GM10847 (cell line): ENCODE measurements around the gene ENKUR.

ENCODE experiments used
- POLR2A ChIP-seq: IDR thresholded peaks from 2 replicates; pipeline ENCODE4 v1.6.1; 2011; ENCODE audit not compliant: insufficient read length; ENCODE audit errors: extremely low read depth

Gene ENKUR, protein sequence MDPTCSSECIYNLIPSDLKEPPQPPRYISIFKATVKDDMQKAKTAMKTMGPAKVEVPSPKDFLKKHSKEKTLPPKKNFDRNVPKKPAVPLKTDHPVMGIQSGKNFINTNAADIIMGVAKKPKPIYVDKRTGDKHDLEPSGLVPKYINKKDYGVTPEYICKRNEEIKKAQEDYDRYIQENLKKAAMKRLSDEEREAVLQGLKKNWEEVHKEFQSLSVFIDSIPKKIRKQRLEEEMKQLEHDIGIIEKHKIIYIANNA

DNA sequence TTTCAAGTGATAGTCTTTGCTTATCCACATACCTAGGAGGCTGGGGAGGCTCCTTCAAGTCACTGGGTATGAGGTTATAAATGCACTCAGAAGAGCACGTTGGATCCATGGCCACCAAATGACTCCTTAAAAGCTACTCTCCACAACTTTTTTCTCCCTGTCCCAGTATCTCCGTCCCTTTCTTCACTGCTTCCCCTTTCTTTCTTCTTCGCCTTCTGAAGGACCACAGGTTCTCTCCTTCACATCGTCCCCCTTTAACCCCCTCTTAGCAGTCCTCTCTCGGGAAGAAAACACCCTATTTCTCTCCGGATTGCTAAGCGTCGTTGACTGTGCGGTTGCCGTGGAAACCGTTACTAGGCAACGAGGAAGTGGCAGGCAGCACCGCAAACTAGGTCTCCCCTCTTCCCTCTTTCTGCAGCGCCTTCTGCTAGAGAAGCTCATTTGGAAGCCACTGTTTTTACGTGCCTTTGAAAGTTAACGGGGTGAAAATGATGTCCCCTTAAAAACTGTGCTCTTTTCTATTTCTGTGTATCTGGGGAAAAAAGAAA is at the start of gene ENKUR:
ENKUR (minus strand) TSS at position 331 of the 548 bp plus-strand sequence; CDS start at position 109, 222 bp downstream.
- TF ChIP-seq POLR2A: no peak

DNA sequence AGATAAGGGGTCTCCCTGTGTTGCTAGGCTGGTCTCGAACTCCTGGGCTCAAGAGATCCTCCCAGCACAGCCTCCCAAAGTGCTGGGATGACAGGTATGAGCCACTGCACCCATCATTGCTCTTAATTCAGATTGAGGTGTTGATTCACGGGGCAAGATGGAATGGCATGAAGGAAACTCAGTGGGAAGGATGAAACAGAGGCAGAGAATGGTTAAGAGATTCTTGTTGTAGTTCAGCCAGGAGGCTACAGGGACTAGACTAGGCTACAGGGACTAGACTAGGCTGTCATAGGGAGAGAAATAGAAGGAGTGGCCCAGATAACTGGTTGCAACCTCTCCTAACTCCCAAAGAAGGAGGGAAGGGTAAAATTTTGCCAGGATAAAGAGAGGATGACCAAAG is 48.4 kb upstream of the ENKUR start:
- no peak for TF ChIP-seq POLR2A

DNA sequence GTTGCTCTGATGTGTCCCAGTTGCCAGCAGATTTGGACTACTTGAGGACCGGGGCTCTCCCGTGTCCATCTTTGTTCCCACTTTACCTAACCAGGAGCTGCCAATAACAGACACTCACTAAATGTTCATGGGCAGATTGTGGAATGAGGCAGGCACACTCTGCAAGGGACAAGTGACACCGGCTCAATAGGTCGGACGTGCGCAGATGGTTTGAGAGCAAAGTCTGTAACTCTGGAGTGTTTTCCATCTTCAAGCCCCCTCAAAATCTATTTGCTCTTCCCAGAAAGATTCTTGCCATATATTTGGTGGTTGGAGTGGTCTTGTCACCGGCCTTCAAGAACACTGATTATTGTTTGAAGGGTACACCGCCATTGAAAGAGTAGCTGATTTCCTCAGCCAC is 47.7 kb upstream of the ENKUR start:
- TF ChIP-seq POLR2A: no peak

DNA sequence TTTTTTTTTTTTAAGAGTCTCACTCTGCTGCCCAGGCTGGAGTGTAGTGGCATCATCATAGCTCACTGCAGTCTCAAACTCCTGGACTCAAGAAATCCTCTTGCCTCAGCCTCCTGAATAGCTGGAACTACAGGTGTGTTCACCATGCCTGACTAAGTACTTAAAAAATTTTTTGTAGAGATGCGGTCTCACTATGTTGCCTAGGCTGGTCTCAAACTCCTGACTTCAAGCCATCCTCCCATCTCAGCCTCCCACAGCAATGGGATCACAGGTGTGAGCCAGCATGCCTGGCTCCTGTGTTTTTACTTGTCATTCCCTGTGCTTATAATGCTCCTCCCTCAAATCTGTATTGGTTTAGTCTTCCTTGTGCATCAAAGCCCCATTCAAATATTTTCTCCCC is 47.2 kb upstream of the ENKUR start:
- TF ChIP-seq POLR2A: no peak

DNA sequence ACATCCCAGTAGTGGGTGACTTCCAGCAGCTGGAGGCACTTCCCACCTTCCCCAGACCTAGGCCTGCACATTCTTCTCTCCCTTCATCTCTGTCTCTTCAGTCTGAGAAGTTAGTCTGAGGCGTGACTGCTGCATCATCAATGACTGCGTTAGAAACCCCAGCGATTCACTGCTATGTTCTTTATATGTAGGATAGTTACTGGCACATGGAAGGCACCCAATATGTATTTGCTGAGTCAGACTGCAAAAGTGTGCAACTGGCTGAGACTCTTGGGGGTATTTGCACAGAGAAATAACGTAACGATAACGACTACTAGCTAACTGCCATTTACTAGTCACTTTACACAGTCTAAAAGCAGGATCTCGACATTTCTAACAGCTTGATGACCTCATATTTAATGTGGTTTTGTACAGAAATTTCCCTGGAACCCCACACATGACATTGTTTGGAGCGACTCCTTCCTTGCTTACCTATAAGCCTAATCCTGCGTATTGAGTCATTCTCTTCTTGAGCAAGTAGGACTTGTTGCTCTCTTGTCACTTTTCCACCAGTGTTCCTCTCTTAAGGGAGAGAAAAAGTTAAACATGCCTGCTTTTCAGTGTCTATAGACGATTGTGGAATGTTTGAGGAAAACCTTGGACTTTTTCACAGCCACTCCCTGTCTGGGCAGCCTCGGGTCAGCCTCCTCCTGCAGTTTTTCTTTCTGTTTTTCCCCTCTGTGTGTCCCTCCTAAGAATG is 45.9 kb upstream of the ENKUR start:
- TF ChIP-seq POLR2A: no peak

DNA sequence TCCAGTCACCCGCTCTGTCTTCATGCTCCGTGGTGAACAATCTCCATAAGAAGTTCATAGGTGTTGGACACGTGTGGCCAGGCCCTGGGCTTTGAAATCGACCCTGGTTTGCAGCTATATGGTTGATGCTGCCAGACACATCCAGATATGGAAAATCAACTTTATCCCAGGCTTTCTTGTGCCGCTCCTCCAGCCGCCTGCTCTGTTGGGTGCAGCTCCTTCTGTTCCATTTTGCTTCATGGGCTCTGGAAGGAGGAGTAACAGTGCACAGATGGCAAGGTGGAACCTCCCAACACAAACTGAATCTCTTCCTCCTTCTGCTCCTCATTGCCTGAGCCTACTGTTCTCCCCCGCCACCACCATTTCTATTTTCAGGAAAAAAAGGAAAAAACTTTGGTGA is 45.2 kb upstream of the ENKUR start:
- no peak for TF ChIP-seq POLR2A

DNA sequence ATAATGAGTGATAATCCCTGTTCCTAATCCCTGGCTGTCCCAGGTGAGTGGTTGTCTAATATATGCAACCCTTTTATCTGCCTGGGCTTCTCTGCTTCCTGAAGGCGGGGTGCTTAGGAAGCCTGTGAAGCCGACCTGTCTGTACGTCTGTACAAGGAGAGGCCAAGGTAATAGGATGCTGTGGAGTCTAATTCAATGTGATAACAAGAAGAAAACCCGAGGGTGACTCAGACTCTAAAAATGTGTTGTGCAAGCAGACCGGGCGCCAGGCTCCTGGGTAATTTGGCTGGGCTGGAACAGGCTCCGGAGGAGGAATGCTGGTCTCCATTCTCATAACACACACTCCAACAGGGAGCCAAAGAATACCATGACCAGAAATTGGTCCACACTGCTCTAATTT is 44.0 kb upstream of the ENKUR start:
- TF ChIP-seq POLR2A: no peak

DNA sequence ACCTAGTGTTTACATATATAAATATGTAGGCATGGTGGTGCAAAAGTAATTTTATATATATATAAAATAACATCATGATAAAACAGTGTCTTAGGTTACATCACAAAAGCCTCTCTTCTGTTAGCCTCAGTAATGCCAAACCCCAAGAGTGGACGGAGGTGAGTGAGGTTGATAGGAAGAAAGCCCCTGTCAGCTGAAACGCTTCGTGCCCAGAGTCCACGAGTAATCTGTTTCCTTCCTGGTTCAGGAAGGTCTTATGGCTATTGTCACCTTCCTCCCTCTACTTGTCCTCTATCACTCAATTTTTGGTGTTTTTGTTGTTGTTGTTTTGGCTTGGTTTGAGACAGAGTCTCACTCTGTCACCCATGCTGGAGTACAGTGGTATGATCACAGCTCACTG is 41.9 kb upstream of the ENKUR start:
- no peak for TF ChIP-seq POLR2A

DNA sequence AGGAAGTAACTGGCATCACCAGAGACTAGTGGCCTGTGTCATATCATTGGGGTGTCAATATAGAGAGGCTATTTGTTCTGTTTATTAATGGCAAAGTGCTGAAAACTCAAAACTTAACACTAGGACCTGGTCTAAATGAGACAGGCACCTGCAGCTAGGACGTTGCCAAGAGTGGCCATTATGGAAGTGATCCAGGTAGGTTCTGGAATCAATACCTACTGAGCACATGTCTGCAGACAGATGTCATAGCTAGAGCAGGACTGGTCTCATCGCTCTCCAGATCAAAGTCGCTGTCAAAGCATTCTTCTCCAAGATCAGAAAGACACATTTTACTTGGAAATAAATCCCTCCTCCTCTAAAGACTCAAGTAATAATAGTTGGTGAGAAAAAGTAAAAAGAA is 40.8 kb upstream of the ENKUR start:
- no peak for TF ChIP-seq POLR2A

DNA sequence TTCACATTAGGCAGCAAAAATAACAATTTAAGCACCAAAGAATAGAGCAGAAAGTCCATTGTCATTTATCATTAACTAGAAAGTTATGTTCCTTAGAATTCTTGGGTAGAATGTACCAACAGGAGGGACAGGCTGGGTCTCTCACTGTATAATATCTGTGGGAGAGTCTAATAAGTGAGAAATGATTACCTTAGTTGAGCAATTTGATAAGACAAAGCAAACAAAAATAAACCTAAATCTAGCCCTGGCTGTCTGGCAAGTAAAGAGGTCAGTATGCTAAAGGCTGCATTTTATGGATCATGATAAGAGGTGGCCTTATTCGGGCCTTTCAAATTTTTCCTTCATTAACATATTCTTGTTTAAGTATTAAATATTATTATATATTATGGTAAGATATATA is 36.1 kb upstream of the ENKUR start:
- TF ChIP-seq POLR2A: no peak

DNA sequence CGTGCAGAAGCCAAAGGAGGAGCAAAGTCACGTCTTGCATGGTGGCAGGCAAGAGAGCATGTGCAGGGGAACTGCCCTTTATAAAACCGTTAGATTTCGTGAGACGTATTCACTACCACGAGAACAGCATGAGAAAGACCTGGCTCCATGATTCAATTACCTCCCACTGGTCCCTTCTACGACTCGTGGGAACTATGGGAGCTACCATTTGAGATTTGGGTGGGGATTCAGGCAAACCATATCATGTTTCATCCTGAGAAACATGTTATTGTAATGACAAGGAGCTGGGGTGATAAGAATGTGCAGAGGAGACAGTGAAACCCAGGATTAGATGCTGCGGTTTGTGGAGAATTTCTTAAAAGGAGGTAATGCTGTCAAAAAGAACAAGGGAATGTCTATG is 34.4 kb upstream of the ENKUR start:
- no peak for TF ChIP-seq POLR2A

DNA sequence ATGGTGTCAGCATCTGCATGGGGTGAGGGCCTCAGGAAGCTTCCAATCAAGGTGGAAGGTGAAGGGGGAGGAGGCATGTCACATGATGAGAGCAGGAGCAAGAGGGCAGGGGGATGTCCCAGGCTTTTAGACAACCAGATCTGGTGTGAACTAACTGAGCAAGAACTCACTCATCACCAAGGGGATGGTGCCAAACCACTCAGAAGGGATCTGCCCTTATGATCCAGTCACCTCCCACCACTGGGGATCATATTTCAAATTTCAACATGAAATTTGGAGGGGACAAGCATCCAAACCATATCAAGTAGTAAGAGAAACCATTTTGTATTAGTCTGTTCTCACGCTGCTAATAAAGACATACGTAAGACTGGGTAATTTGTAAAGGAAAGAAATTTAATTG is 34.0 kb upstream of the ENKUR start:
- TF ChIP-seq POLR2A: no peak

DNA sequence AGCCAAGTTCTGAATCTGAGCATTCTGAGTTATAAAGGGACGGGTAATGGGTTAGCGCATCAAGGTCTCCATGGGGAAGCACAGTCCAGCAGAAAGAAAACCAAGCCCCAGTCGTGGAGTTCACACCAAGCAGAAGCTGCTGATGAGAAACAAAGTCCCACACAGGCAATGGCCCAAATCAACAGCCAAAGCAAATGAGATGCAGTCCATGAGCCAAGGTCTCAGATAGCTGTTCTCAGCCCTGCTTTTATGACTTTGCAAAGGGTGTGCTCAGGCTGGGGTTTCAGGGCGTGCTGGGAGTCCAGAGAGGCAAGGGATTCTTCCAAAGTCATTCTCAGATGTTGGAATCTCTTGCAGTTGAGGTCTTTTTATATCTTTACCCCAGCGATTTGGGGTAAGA is 32.5 kb upstream of the ENKUR start:
- no peak for TF ChIP-seq POLR2A

DNA sequence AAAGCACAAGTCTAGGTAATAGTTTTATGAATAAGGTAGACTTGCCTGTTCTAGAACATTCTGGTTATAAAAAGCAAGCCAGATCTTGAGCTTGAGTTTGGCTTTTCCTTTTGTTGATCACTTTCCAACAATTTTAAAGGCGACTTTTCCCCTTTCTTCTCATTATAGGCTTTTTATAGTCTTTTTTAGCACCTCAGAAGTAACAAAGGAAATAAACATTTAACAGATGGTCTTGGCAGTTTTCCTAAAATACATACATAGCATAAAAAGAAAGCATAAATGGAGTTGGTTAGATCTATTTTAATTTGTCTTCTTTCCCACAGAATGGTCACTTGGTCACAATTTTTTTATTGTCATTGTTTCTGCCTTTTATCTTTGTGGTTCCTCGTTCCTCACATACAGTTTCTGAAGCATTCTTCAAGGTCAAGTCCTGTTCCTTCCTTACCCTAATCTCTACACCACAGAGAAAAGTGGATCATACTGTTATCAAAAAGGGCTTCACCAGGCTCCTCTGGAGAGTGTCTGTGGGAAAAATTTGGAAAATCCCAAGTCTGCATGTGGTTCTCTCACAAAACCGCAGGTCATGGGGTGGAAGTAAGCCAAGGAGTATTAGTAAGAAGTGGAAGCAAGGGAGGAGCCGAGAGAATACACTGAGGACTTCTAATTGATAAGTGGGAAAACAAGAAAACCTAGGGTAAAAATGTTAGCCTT is 31.8 kb upstream of the ENKUR start:
- TF ChIP-seq POLR2A: no peak

DNA sequence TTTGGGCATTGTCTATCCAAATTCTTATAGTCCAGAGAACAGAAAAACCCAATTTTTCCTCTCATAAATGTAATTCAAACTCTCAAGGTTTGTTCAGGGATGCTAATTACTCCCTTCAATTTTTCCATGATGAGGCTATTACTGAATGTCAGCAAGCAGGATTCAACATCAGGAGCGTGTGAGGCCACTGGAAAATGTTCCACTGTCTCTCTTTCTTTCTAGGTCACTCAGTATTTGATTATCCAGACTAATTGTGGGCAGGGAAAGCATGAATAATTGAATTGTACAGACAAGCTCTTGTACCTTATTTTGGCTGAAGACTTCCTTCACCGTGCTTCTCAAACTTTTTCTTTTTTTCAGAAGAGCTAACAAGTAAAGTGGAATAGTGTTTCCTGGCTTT is 31.1 kb upstream of the ENKUR start:
- TF ChIP-seq POLR2A: no peak

DNA sequence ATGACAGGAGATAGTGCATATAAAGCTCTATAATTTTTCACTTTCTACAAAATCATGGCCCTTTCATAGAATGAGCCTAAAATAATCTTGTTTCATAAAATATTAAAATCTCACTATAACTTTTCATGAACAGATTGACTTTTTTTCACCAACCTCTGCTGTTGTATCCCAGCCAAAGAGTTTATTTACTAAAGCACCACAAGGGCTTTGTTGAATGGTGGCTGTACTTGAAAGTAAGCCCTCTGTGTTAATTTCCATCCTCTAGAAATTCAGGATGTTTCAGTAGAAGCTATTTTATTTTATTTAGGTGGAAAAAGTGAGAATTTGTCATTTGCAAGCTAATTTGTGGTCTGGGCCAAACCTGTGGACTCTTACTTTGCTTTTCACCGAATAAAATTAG is 30.7 kb upstream of the ENKUR start:
- TF ChIP-seq POLR2A: no peak
